SH-SY5Y (cell line): ENCODE data around the gene DDX4.

Experiments
- GATA2 ChIP-seq: IDR thresholded peaks from 2 replicates; pipeline ENCODE4 v1.6.1; 2011; ENCODE audit warnings: mild to moderate bottlenecking, low read depth, low read length
- GATA3 ChIP-seq: IDR thresholded peaks from 2 replicates; pipeline ENCODE4 v1.6.1; 2011; ENCODE audit warnings: low read depth, mild to moderate bottlenecking, low read length, moderate library complexity

- TF ChIP-seq GATA2 (no peak), GATA3 (no peak)
Measured at GRCh38 chr5:55847837-55848236, 110.0 kb downstream of the DDX4 start.
